Ovary (tissue), 3 donors: ENCODE data around the gene DISC1.

ENCODE experiments used
- CTCF ChIP-seq, 3 donors: fragments of 450-650 bp in 2 of 3; fragments of 200-600 bp in 1 of 3; IDR thresholded peaks; one replicate each; pipeline versions ENCODE4 v1.5.1 to v1.8.0; 2016 to 2022; ENCODE audit warnings: antibody characterized with exemption in 3 of 3, mild to moderate bottlenecking in 1 of 3
- POLR2A ChIP-seq: fragments of 450-650 bp; IDR thresholded peaks from one replicate; pipeline ENCODE4 v1.6.1; 2017; ENCODE audit warnings: antibody characterized with exemption, mild to moderate bottlenecking, moderate library complexity
- donor health status: DM: no; HTN: no; CAD: no.

GRCh38 chr1:231632119-231632518 is 5.5 kb downstream of the DISC1 start:
- TF ChIP-seq CTCF (IDR thresholded peaks at IDR 0.05) (no peak), POLR2A (no peak)
